IMR-90 (cell line): ENCODE measurements around the gene CAMK4. TPM values are rescaled to one million over a fixed set of nuclear protein-coding genes. Genes with fewer than 3 reads are reported as not detected.

Experiments
- ATAC-seq: fragments of 200-7000 bp; cut with Tn5 transposase; 2 replicates; pipeline ENCODE4 v1.9.1; 2020; ENCODE audit warnings: low read depth, mild to moderate bottlenecking, moderate library complexity
- BruUV-seq: library from RNA; stranded (reverse); fragments of 400-500 nt; replicated peaks from 2 replicates; lab custom pipeline; 2021; lab: Mats Ljungman, UMichigan
- CTCF ChIA-PET: fragments of 300-600 bp; formaldehyde crosslinking; extraction: SDS; loops from one replicate; lab custom pipeline; 2021; ENCODE audit warnings: antibody characterized with exemption; lab: Yijun Ruan, JAX
- POLR2A ChIA-PET: fragments of 300-600 bp; sonication (Branson Sonifier 250); formaldehyde crosslinking; loops from one replicate; lab custom pipeline; 2022; ENCODE audit warnings: antibody characterized with exemption; ENCODE audit not compliant: unreplicated experiment; lab: Charles Lee
- DNase-seq: peaks from one replicate; pipeline ENCODE4 v3.0.0; 2013
- H2AFZ ChIP-seq: replicated peaks from 2 replicates; pipeline ENCODE3; 2013; ENCODE audit warnings: low read length, mild to moderate bottlenecking; ENCODE audit not compliant: poor library complexity
- H2AK5ac ChIP-seq: 2 replicates; pipeline ENCODE4 v1.6.1; 2013; ENCODE audit warnings: low read depth, low read length, inconsistent platforms
- H2AK9ac ChIP-seq: replicated peaks from 2 replicates; pipeline ENCODE3; 2013; ENCODE audit warnings: mild to moderate bottlenecking, low read depth, low read length, moderate library complexity; ENCODE audit not compliant: poor library complexity
- H2BK120ac ChIP-seq: 2 replicates; pipeline ENCODE4 v1.6.1; 2013; ENCODE audit warnings: low read depth, low read length, inconsistent platforms
- H2BK15ac ChIP-seq: 3 replicates; pipeline ENCODE4 v1.6.1; 2013; ENCODE audit warnings: low read depth, low read length, inconsistent platforms
- H2BK20ac ChIP-seq: 2 replicates; pipeline ENCODE4 v1.6.1; 2013; ENCODE audit warnings: low read depth, mild to moderate bottlenecking, inconsistent platforms, low read length, moderate library complexity
- H2BK5ac ChIP-seq: 2 replicates; pipeline ENCODE4 v1.6.1; 2013; ENCODE audit warnings: mild to moderate bottlenecking, low read depth, low read length, inconsistent platforms; ENCODE audit not compliant: poor library complexity, severe bottlenecking
- H3K14ac ChIP-seq: replicated peaks from 2 replicates; pipeline ENCODE4 v1.6.1; 2013; ENCODE audit warnings: low read depth, low read length, inconsistent platforms
- H3K18ac ChIP-seq: 2 replicates; pipeline ENCODE4 v1.6.1; 2013; ENCODE audit warnings: low read depth, low read length, control low read depth
- H3K23ac ChIP-seq: 2 replicates; pipeline ENCODE4 v1.6.1; 2013; ENCODE audit warnings: low read depth, low read length, inconsistent platforms
- H3K27ac ChIP-seq: 2 replicates; pipeline ENCODE4 v1.5.1; 2013; ENCODE audit warnings: mild to moderate bottlenecking, control low read depth, low read length; ENCODE audit not compliant: insufficient read depth
- H3K27me3 ChIP-seq: 2 replicates; pipeline ENCODE4 v1.6.1; 2013; ENCODE audit warnings: low read length; ENCODE audit not compliant: control insufficient read depth, insufficient read depth
- H3K36me3 ChIP-seq: 2 replicates; pipeline ENCODE4 v1.6.1; 2013; ENCODE audit warnings: low read length, mixed read lengths; ENCODE audit not compliant: control insufficient read depth, insufficient read depth
- H3K4ac ChIP-seq: 2 replicates; pipeline ENCODE4 v1.6.1; 2013; ENCODE audit warnings: low read depth, low read length, inconsistent platforms
- H3K4me1 ChIP-seq: 2 replicates; pipeline ENCODE4 v1.6.1; 2013; ENCODE audit warnings: low read length, mixed read lengths; ENCODE audit not compliant: control insufficient read depth, insufficient read depth
- H3K4me2 ChIP-seq: 2 replicates; pipeline ENCODE4 v1.6.1; 2013; ENCODE audit warnings: low read depth, mild to moderate bottlenecking, control low read depth, low read length, moderate library complexity
- H3K4me3 ChIP-seq: 2 replicates; pipeline ENCODE4 v1.5.1; 2013; ENCODE audit warnings: low read depth, mild to moderate bottlenecking, control low read depth, low read length, moderate library complexity; ENCODE audit not compliant: insufficient read depth
- H3K56ac ChIP-seq: 2 replicates; pipeline ENCODE4 v1.6.1; 2013; ENCODE audit warnings: low read length, inconsistent platforms; ENCODE audit not compliant: insufficient read depth; ENCODE audit errors: extremely low read depth
- H3K79me1 ChIP-seq, 2 experiments: 2 replicates each; pipeline ENCODE4 v1.6.1; 2013; ENCODE audit warnings: low read length in 2 of 2, inconsistent platforms in 1 of 2, low read depth in 1 of 2
- H3K9ac ChIP-seq: 2 replicates; pipeline ENCODE4 v1.6.1; 2013; ENCODE audit warnings: low read depth, low read length, control low read depth
- H3K9me1 ChIP-seq: 2 replicates; pipeline ENCODE4 v1.6.1; 2013; ENCODE audit warnings: low read length, inconsistent platforms; ENCODE audit not compliant: insufficient read depth
- H3K9me3 ChIP-seq: 2 replicates; pipeline ENCODE4 v1.6.1; 2013; ENCODE audit warnings: low read length; ENCODE audit not compliant: control insufficient read depth, insufficient read depth
- H4K20me1 ChIP-seq: 2 replicates; pipeline ENCODE4 v1.6.1; 2013; ENCODE audit warnings: low read length, inconsistent platforms; ENCODE audit not compliant: insufficient read depth
- H4K5ac ChIP-seq: 2 replicates; pipeline ENCODE4 v1.6.1; 2013; ENCODE audit warnings: mild to moderate bottlenecking, low read depth, low read length, control low read depth
- H4K8ac ChIP-seq, 2 experiments: 2 replicates each; pipeline ENCODE4 v1.6.1; 2013; ENCODE audit warnings: low read depth in 2 of 2, low read length in 2 of 2, control low read depth in 1 of 2, inconsistent platforms in 1 of 2
- H4K91ac ChIP-seq: 2 replicates; pipeline ENCODE4 v1.6.1; 2013; ENCODE audit warnings: low read depth, low read length, inconsistent platforms; ENCODE audit not compliant: insufficient read depth
- BHLHE40 ChIP-seq: fragments of 150-350 bp; IDR thresholded peaks from 2 replicates; pipeline ENCODE4 v1.6.1; 2016; ENCODE audit warnings: mild to moderate bottlenecking, low read depth, low read length
- CTCF ChIP-seq: conservative IDR thresholded peaks from 2 replicates; pipeline ENCODE4 v1.5.1; 2012; ENCODE audit warnings: mild to moderate bottlenecking, low read depth, low read length, improper control_type of control experiment
- FOS ChIP-seq: fragments of 150-350 bp; IDR thresholded peaks from 2 replicates; pipeline ENCODE4 v1.6.1; 2016; ENCODE audit warnings: low read depth, low read length
- MAZ ChIP-seq: IDR thresholded peaks from 2 replicates; pipeline ENCODE4 v1.6.1; 2012; ENCODE audit warnings: low read depth, mild to moderate bottlenecking, low read length, improper control_type of control experiment, moderate library complexity, borderline replicate concordance
- POLR2A ChIP-seq: IDR thresholded peaks from 2 replicates; pipeline ENCODE4 v1.6.1; 2012; ENCODE audit warnings: mild to moderate bottlenecking, low read depth, low read length
- USF2 ChIP-seq: fragments of 150-350 bp; IDR thresholded peaks from 2 replicates; pipeline ENCODE4 v1.6.1; 2017; ENCODE audit warnings: mild to moderate bottlenecking, antibody characterized with exemption, low read length, low read depth
- WGBS, 2 experiments: methylation state at CpG; one replicate each; pipeline versions ENCODE4 v1.1.5 to v1.1.7; 2013; ENCODE audit warnings: missing lambda C conversion rate in 2 of 2; ENCODE audit not compliant: insufficient read length in 1 of 2; ENCODE audit errors: extremely low coverage in 2 of 2; 5-methylcytosine and 5-hydroxymethylcytosine counted together
- dilution Hi-C: fragments of 300-500 bp; cut with HindIII; formaldehyde crosslinking; loops from one replicate; pipeline ENCODE4 v1.14.3; 2018; ENCODE audit warnings: low sequenced_read_pairs; ENCODE audit not compliant: unreplicated experiment
- in situ Hi-C: fragments of 300-500 bp; cut with MboI; formaldehyde crosslinking; loops from 3 replicates; pipeline ENCODE4 v1.14.3; 2019; ENCODE audit warnings: low sequenced_read_pairs, inconsistent platforms, mixed read lengths
- intact Hi-C: fragments of 100-400 bp; cut with micrococcal nuclease; formaldehyde crosslinking; loops from 2 replicates; pipeline ENCODE4 v1.10.0; 2022
- polyA plus RNA-seq, 3 experiments: library from polyadenylated mRNA; depleted of rRNA; stranded (reverse); fragments of >200 nt; gene quantifications; 2 replicates each; pipeline ENCODE4 v1.2.3, GENCODE V29; 2012; ENCODE audit warnings: low replicate concordance in 1 of 3
- total RNA-seq: library from RNA; depleted of rRNA; stranded (reverse); fragments of >200 nt; gene quantifications from 2 replicates; pipeline ENCODE4 v1.2.3, GENCODE V29; 2012

The CAMK4 gene
- total and polyA plus RNA-seq, 2 of the 4 experiments (the other 2 are of a cell fraction), result 3.7 to 4.8 TPM

GRCh38 chr5:111385970-111386831 is 162.0 kb downstream of the CAMK4 start:
- Histone ChIP-seq H3K56ac (no peak overlapping the region), H3K36me3 (no peaks in the 10 kb centered on the region), H3K79me1 (no peaks in the 10 kb centered on the region), H3K18ac (no peak overlapping the region), H3K4me1 (no peaks in the 10 kb centered on the region; the same call in 1 of the 2 replicates), H3K27ac (no peak overlapping the region), H3K4me3 (no peak overlapping the region), H4K5ac (no peak overlapping the region), H3K4ac (no peak overlapping the region), H3K9me3 (no peaks in the 10 kb centered on the region), H3K23ac (no peak overlapping the region), H2AK5ac (no peak overlapping the region), H3K9ac (no peak overlapping the region), H2BK15ac (no peak overlapping the region), H2BK120ac (no peak overlapping the region), H4K91ac (no peak overlapping the region), H3K27me3 (no peaks in the 10 kb centered on the region), H4K20me1 (no peaks in the 10 kb centered on the region), H2AFZ (no peak overlapping the region), H2BK5ac (no peak overlapping the region), H3K9me1 (0 out of 2 replicates have a peak, but pooled peaks cover 2% of the 10 kb centered on the region), H3K4me2 (no peak overlapping the region), H4K8ac (no peak overlapping the region), H3K14ac (no peak overlapping the region), H2AK9ac (no peak overlapping the region), H2BK20ac (no peak overlapping the region)
- intact Hi-C loops (no loop called here), dilution Hi-C loops (no loop called here), in situ Hi-C loops (no loop called here)
- ATAC-seq (no peak), DNase-seq (no peak)
- BruUV-seq, result no TSS peak
- TF ChIP-seq CTCF (no peak), POLR2A (no peak), MAZ (no peak), BHLHE40 (no peak), USF2 (no peak), FOS (no peak)
- no CpG with 5 or more reads among the region's 7 CpGs for WGBS, 2 experiments
- POLR2A ChIA-PET, result no interaction called here
- CTCF ChIA-PET, result no interaction called here
